ENCODE data around the gene HMGCL. TPM values are rescaled to one million over a fixed set of nuclear protein-coding genes. Genes with fewer than 3 reads are reported as not detected.

Gene HMGCL
- total RNA-seq, 1 experiment from 2014 or later = 9.2 TPM

- no peak for DNase-seq
- Histone ChIP-seq H3K27me3 (no peaks in the 10 kb centered on the region), H3K36me3 (peaks cover 93% of the 10 kb centered on the region), H3K27ac (no peak overlapping the region), H3K9me3 (replicated peaks) (no peaks in the 10 kb centered on the region), H3K4me1 (no peaks in the 10 kb centered on the region), H3K4me3 (no peak overlapping the region)
Observed at GRCh38 chr1:23756676-23757075, 68.6 kb downstream of the HMGCL start.

- DNase-seq = no peak
- Histone ChIP-seq H3K4me3 (no peak overlapping the region), H3K4me1 (no peaks in the 10 kb centered on the region; the same call in 1 of the 2 replicates)
Observed at GRCh38 chr1:23752909-23753308, 72.3 kb downstream of the HMGCL start.

More at GRCh38 chr1:23752909-23753308, 72.3 kb downstream of the HMGCL start:
- H3K9me3 ChIP-seq (replicated peaks) = no peaks in the 10 kb centered on the region
- H3K27me3 ChIP-seq = no peaks in the 10 kb centered on the region
- no peak overlapping the region for H3K27ac ChIP-seq
- peaks cover 79% of the 10 kb centered on the region for H3K36me3 ChIP-seq

Other genes starting within 250 kb of the HMGCL start
- gene RPL11, start 133.6 kb downstream of the HMGCL start, total RNA-seq (2014; rRNA removed; shearing (Covaris generic)) = 3,637 and 3,779 TPM in 2 replicates
- gene ELOA, start 82.0 kb downstream of the HMGCL start, total RNA-seq (2014; rRNA removed; shearing (Covaris generic)) = 62.4 and 65.9 TPM in 2 replicates
- 50.2 and 53.1 TPM in 2 replicates for gene PITHD1, start 47.0 kb downstream of the HMGCL start, total RNA-seq (2014; rRNA removed; shearing (Covaris generic))
- 61.2 and 66.8 TPM in 2 replicates for gene LYPLA2, start 34.3 kb downstream of the HMGCL start, total RNA-seq (2014; rRNA removed; shearing (Covaris generic))
- gene GALE, start 24.7 kb downstream of the HMGCL start, total RNA-seq (2014; rRNA removed; shearing (Covaris generic)) = 31.5 and 34.9 TPM in 2 replicates
- 0.18 TPM in 1 of 2 replicates, not detected in the other for gene FUCA1, start 42.9 kb upstream of the HMGCL start, total RNA-seq (2014; rRNA removed; shearing (Covaris generic))
- gene CNR2, start 87.9 kb upstream of the HMGCL start, total RNA-seq (2014; rRNA removed; shearing (Covaris generic)) = not detected in 2 replicates
- gene PNRC2, start 134.4 kb upstream of the HMGCL start, total RNA-seq (2014; rRNA removed; shearing (Covaris generic)) = 131 and 145 TPM in 2 replicates
- 195 and 245 TPM in 2 replicates for gene SRSF10, start 154.9 kb upstream of the HMGCL start, total RNA-seq (2014; rRNA removed; shearing (Covaris generic))

Data from SJCRH30 (cell line).